IMR-90 (cell line): Measurements from ENCODE around the gene SLC44A2. TPM values are rescaled to one million over a fixed set of nuclear protein-coding genes. Genes with fewer than 3 reads are reported as not detected.

ENCODE experiments used
- ATAC-seq: fragments of 200-7000 bp; cut with Tn5 transposase; 2 replicates; pipeline ENCODE4 v1.9.1; 2020; ENCODE audit warnings: low read depth, mild to moderate bottlenecking, moderate library complexity
- BruUV-seq: library from RNA; stranded (reverse); fragments of 400-500 nt; replicated peaks from 2 replicates; lab custom pipeline; 2021; lab: Mats Ljungman, UMichigan
- CTCF ChIA-PET: fragments of 300-600 bp; formaldehyde crosslinking; extraction: SDS; loops from one replicate; lab custom pipeline; 2021; ENCODE audit warnings: antibody characterized with exemption; lab: Yijun Ruan, JAX
- POLR2A ChIA-PET: fragments of 300-600 bp; sonication (Branson Sonifier 250); formaldehyde crosslinking; loops from one replicate; lab custom pipeline; 2022; ENCODE audit warnings: antibody characterized with exemption; ENCODE audit not compliant: unreplicated experiment; lab: Charles Lee
- DNase-seq: peaks from one replicate; pipeline ENCODE4 v3.0.0; 2013
- H2AFZ ChIP-seq: replicated peaks from 2 replicates; pipeline ENCODE3; 2013; ENCODE audit warnings: low read length, mild to moderate bottlenecking; ENCODE audit not compliant: poor library complexity
- H2AK5ac ChIP-seq: 2 replicates; pipeline ENCODE4 v1.6.1; 2013; ENCODE audit warnings: low read depth, low read length, inconsistent platforms
- H2AK9ac ChIP-seq: replicated peaks from 2 replicates; pipeline ENCODE3; 2013; ENCODE audit warnings: mild to moderate bottlenecking, low read depth, low read length, moderate library complexity; ENCODE audit not compliant: poor library complexity
- H2BK120ac ChIP-seq: 2 replicates; pipeline ENCODE4 v1.6.1; 2013; ENCODE audit warnings: low read depth, low read length, inconsistent platforms
- H2BK15ac ChIP-seq: 3 replicates; pipeline ENCODE4 v1.6.1; 2013; ENCODE audit warnings: low read depth, low read length, inconsistent platforms
- H2BK20ac ChIP-seq: 2 replicates; pipeline ENCODE4 v1.6.1; 2013; ENCODE audit warnings: low read depth, mild to moderate bottlenecking, inconsistent platforms, low read length, moderate library complexity
- H2BK5ac ChIP-seq: 2 replicates; pipeline ENCODE4 v1.6.1; 2013; ENCODE audit warnings: mild to moderate bottlenecking, low read depth, low read length, inconsistent platforms; ENCODE audit not compliant: poor library complexity, severe bottlenecking
- H3K14ac ChIP-seq: replicated peaks from 2 replicates; pipeline ENCODE4 v1.6.1; 2013; ENCODE audit warnings: low read depth, low read length, inconsistent platforms
- H3K18ac ChIP-seq: 2 replicates; pipeline ENCODE4 v1.6.1; 2013; ENCODE audit warnings: low read depth, low read length, control low read depth
- H3K23ac ChIP-seq: 2 replicates; pipeline ENCODE4 v1.6.1; 2013; ENCODE audit warnings: low read depth, low read length, inconsistent platforms
- H3K27ac ChIP-seq: 2 replicates; pipeline ENCODE4 v1.5.1; 2013; ENCODE audit warnings: mild to moderate bottlenecking, control low read depth, low read length; ENCODE audit not compliant: insufficient read depth
- H3K27me3 ChIP-seq: 2 replicates; pipeline ENCODE4 v1.6.1; 2013; ENCODE audit warnings: low read length; ENCODE audit not compliant: control insufficient read depth, insufficient read depth
- H3K36me3 ChIP-seq: 2 replicates; pipeline ENCODE4 v1.6.1; 2013; ENCODE audit warnings: low read length, mixed read lengths; ENCODE audit not compliant: control insufficient read depth, insufficient read depth
- H3K4ac ChIP-seq: 2 replicates; pipeline ENCODE4 v1.6.1; 2013; ENCODE audit warnings: low read depth, low read length, inconsistent platforms
- H3K4me1 ChIP-seq: 2 replicates; pipeline ENCODE4 v1.6.1; 2013; ENCODE audit warnings: low read length, mixed read lengths; ENCODE audit not compliant: control insufficient read depth, insufficient read depth
- H3K4me2 ChIP-seq: 2 replicates; pipeline ENCODE4 v1.6.1; 2013; ENCODE audit warnings: low read depth, mild to moderate bottlenecking, control low read depth, low read length, moderate library complexity
- H3K4me3 ChIP-seq: 2 replicates; pipeline ENCODE4 v1.5.1; 2013; ENCODE audit warnings: low read depth, mild to moderate bottlenecking, control low read depth, low read length, moderate library complexity; ENCODE audit not compliant: insufficient read depth
- H3K56ac ChIP-seq: 2 replicates; pipeline ENCODE4 v1.6.1; 2013; ENCODE audit warnings: low read length, inconsistent platforms; ENCODE audit not compliant: insufficient read depth; ENCODE audit errors: extremely low read depth
- H3K79me1 ChIP-seq, 2 experiments: 2 replicates each; pipeline ENCODE4 v1.6.1; 2013; ENCODE audit warnings: low read length in 2 of 2, inconsistent platforms in 1 of 2, low read depth in 1 of 2
- H3K9ac ChIP-seq: 2 replicates; pipeline ENCODE4 v1.6.1; 2013; ENCODE audit warnings: low read depth, low read length, control low read depth
- H3K9me1 ChIP-seq: 2 replicates; pipeline ENCODE4 v1.6.1; 2013; ENCODE audit warnings: low read length, inconsistent platforms; ENCODE audit not compliant: insufficient read depth
- H3K9me3 ChIP-seq: 2 replicates; pipeline ENCODE4 v1.6.1; 2013; ENCODE audit warnings: low read length; ENCODE audit not compliant: control insufficient read depth, insufficient read depth
- H4K20me1 ChIP-seq: 2 replicates; pipeline ENCODE4 v1.6.1; 2013; ENCODE audit warnings: low read length, inconsistent platforms; ENCODE audit not compliant: insufficient read depth
- H4K5ac ChIP-seq: 2 replicates; pipeline ENCODE4 v1.6.1; 2013; ENCODE audit warnings: mild to moderate bottlenecking, low read depth, low read length, control low read depth
- H4K8ac ChIP-seq, 2 experiments: 2 replicates each; pipeline ENCODE4 v1.6.1; 2013; ENCODE audit warnings: low read depth in 2 of 2, low read length in 2 of 2, control low read depth in 1 of 2, inconsistent platforms in 1 of 2
- H4K91ac ChIP-seq: 2 replicates; pipeline ENCODE4 v1.6.1; 2013; ENCODE audit warnings: low read depth, low read length, inconsistent platforms; ENCODE audit not compliant: insufficient read depth
- CEBPB ChIP-seq: IDR thresholded peaks from 2 replicates; pipeline ENCODE4 v1.6.1; 2012; ENCODE audit warnings: low read depth, low read length, improper control_type of control experiment
- CTCF ChIP-seq: conservative IDR thresholded peaks from 2 replicates; pipeline ENCODE4 v1.5.1; 2012; ENCODE audit warnings: mild to moderate bottlenecking, low read depth, low read length, improper control_type of control experiment
- MAZ ChIP-seq: IDR thresholded peaks from 2 replicates; pipeline ENCODE4 v1.6.1; 2012; ENCODE audit warnings: low read depth, mild to moderate bottlenecking, low read length, improper control_type of control experiment, moderate library complexity, borderline replicate concordance
- NFE2L2 ChIP-seq: fragments of 150-350 bp; IDR thresholded peaks from 2 replicates; pipeline ENCODE4 v1.6.1; 2016; ENCODE audit warnings: low read depth, mild to moderate bottlenecking, low read length
- WGBS, 2 experiments: methylation state at CpG; one replicate each; pipeline versions ENCODE4 v1.1.5 to v1.1.7; 2013; ENCODE audit warnings: missing lambda C conversion rate in 2 of 2; ENCODE audit not compliant: insufficient read length in 1 of 2; ENCODE audit errors: extremely low coverage in 2 of 2; 5-methylcytosine and 5-hydroxymethylcytosine counted together
- dilution Hi-C: fragments of 300-500 bp; cut with HindIII; formaldehyde crosslinking; loops from one replicate; pipeline ENCODE4 v1.14.3; 2018; ENCODE audit warnings: low sequenced_read_pairs; ENCODE audit not compliant: unreplicated experiment
- in situ Hi-C: fragments of 300-500 bp; cut with MboI; formaldehyde crosslinking; loops from 3 replicates; pipeline ENCODE4 v1.14.3; 2019; ENCODE audit warnings: low sequenced_read_pairs, inconsistent platforms, mixed read lengths
- intact Hi-C: fragments of 100-400 bp; cut with micrococcal nuclease; formaldehyde crosslinking; loops from 2 replicates; pipeline ENCODE4 v1.10.0; 2022
- polyA plus RNA-seq, 3 experiments: library from polyadenylated mRNA; depleted of rRNA; stranded (reverse); fragments of >200 nt; gene quantifications; 2 replicates each; pipeline ENCODE4 v1.2.3, GENCODE V29; 2012; ENCODE audit warnings: low replicate concordance in 1 of 3
- total RNA-seq: library from RNA; depleted of rRNA; stranded (reverse); fragments of >200 nt; gene quantifications from 2 replicates; pipeline ENCODE4 v1.2.3, GENCODE V29; 2012

The SLC44A2 gene
- total and polyA plus RNA-seq, 2 of the 4 experiments (the other 2 are of a cell fraction): 28.5 to 62.9 TPM

- TF ChIP-seq CTCF: no peak
- TF ChIP-seq MAZ: no peak
- TF ChIP-seq CEBPB: no peak
Measured at GRCh38 chr19:10688545-10689280, 63.4 kb downstream of the SLC44A2 start (continued).

GRCh38 chr19:10690341-10690781 is 65.0 kb downstream of the SLC44A2 start:
- in situ Hi-C loops (no loop called here), dilution Hi-C loops (no loop called here), intact Hi-C loops (loop anchor here (10.0 kb wide), 1 partner anchor 286 kb away; the partner anchor contains the start of gene CDC37)
- Histone ChIP-seq H2AK5ac (no peak overlapping the region), H3K79me1 (peaks cover 15 to 60% of the 10 kb centered on the region in 2 experiments), H2AK9ac (no peak overlapping the region), H3K4me1 (no peaks in the 10 kb centered on the region), H3K23ac (no peak overlapping the region), H3K56ac (no peak overlapping the region), H2BK15ac (no peak overlapping the region), H2BK20ac (no peak overlapping the region), H3K18ac (no peak overlapping the region), H3K9me1 (peaks cover 19% of the 10 kb centered on the region), H3K4ac (no peak overlapping the region), H3K27ac (no peak overlapping the region), H2BK5ac (no peak overlapping the region), H3K14ac (no peak overlapping the region), H4K91ac (no peak overlapping the region), H4K20me1 (peaks cover 87% of the 10 kb centered on the region), H3K4me3 (no peak overlapping the region), H2BK120ac (no peak overlapping the region), H3K9ac (no peak overlapping the region), H3K36me3 (peaks cover 67% of the 10 kb centered on the region), H3K9me3 (no peaks in the 10 kb centered on the region), H4K8ac (no peak overlapping the region), H3K27me3 (no peaks in the 10 kb centered on the region), H3K4me2 (no peak overlapping the region), H4K5ac (no peak overlapping the region), H2AFZ (no peak overlapping the region)
- no peak for ATAC-seq
- TF ChIP-seq NFE2L2 (no peak), CEBPB (peak; percentile 45; the same call in 1 of the 2 replicates)
- DNase-seq: peak; percentile 37
- POLR2A ChIA-PET: no interaction called here
- CTCF ChIA-PET: no interaction called here
- 100% methylated on average over 2 of the region's 7 CpGs; no CpG with 5 or more reads in 1 of the 2 experiments for WGBS, 2 experiments
- no TSS peak for BruUV-seq
